ENCODE measurements around the gene SNX8. TPM values are rescaled to one million over a fixed set of nuclear protein-coding genes. Genes with fewer than 3 reads are reported as not detected.

SNX8 gene
- total and polyA plus RNA-seq, 9 of the 15 experiments (the other 6 are each of a cell fraction or from before 2014, with no cell fraction given) = 2.7 to 51.6 (median 16.9) TPM

- 0 out of 2 replicates have a peak, but pooled peaks have one; percentile 10 for TF ChIP-seq PKNOX1 (IDR thresholded peaks at IDR 0.05)
- peak; percentile 65 for TF ChIP-seq TFAP4 (CRISPR knock-in tag; IDR thresholded peaks at IDR 0.05; ENCODE audit: borderline replicate concordance)
- peak; percentile 65 for TF ChIP-seq EP300 (IDR thresholded peaks at IDR 0.05; ENCODE audit: low read length)
- TF ChIP-seq PRDM10 (IDR thresholded peaks at IDR 0.05; ENCODE audit: partially characterized antibody) = peak; percentile 85
- TF ChIP-seq KDM5B (IDR thresholded peaks at IDR 0.05; ENCODE audit: insufficient replicate concordance, low read depth, low read length) = no peak
- no peak for TF ChIP-seq MAFF (IDR thresholded peaks at IDR 0.05; ENCODE audit: low read length)
- TF ChIP-seq SNAPC5 (CRISPR knock-in tag; IDR thresholded peaks at IDR 0.05) = no peak
- no peak for TF ChIP-seq ZBTB49 (CRISPR knock-in tag; IDR thresholded peaks at IDR 0.05; ENCODE audit: borderline replicate concordance)
- TF ChIP-seq ZNF668 (CRISPR knock-in tag; IDR thresholded peaks at IDR 0.05) = no peak
- peak in 1 of 2 experiments; percentile 61; a peak in 1 of 4 replicates for TF ChIP-seq UBTF (IDR thresholded peaks at IDR 0.05; ENCODE audit: borderline replicate concordance in 1 of 2, low read depth in 2 of 2, low read length in 2 of 2)
- no peak for TF ChIP-seq ZNF512 (tag; IDR thresholded peaks at IDR 0.05)
- TF ChIP-seq TGIF2 (CRISPR knock-in tag; IDR thresholded peaks at IDR 0.05) = no peak
- 0 out of 2 replicates have a peak, but pooled peaks have one; percentile 27 for TF ChIP-seq MYC (IDR thresholded peaks at IDR 0.05; ENCODE audit: low read depth, low read length)
- TF ChIP-seq MYC (CRISPR knock-in tag; IDR thresholded peaks at IDR 0.05; ENCODE audit: borderline replicate concordance, low read depth) = no peak
Measured at GRCh38 chr7:2282185-2282751, 32.0 kb downstream of the SNX8 start (continued).

Measured in K562 (cell line).